ENCODE measurements around the gene CLNK. TPM values are rescaled to one million over a fixed set of nuclear protein-coding genes. Genes with fewer than 3 reads are reported as not detected.

The CLNK gene, protein sequence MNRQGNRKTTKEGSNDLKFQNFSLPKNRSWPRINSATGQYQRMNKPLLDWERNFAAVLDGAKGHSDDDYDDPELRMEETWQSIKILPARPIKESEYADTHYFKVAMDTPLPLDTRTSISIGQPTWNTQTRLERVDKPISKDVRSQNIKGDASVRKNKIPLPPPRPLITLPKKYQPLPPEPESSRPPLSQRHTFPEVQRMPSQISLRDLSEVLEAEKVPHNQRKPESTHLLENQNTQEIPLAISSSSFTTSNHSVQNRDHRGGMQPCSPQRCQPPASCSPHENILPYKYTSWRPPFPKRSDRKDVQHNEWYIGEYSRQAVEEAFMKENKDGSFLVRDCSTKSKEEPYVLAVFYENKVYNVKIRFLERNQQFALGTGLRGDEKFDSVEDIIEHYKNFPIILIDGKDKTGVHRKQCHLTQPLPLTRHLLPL
- total RNA-seq: under 0.01 TPM in 1 of 2 replicates, not detected in the other

DNA sequence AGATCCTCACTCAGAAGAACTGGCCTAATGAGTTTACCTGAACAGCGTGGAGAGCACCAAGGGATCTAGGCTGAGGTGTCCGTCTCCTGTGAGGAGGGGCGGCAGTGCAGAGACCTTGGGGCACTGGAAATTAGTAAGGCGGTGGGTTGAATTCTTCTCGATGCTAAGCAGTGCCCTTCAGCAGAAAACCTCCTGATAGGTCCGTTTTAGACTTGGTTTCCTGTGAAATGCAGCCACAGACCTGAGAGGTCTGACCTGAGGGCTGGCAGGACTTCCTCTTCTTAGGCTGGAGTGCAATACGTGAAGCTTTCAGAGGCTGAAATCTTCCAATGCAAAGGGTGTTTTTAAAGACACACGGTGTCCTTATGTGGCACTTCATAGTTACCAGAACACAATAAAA is at the start of gene CLNK:
Gene CLNK (minus strand): TSS at position 138 of the 400 bp plus-strand sequence. CDS start 16,899 bp downstream, outside the sequence.
- no peak for DNase-seq (ENCODE audit: extremely low read depth, low read depth, low spot score)

GRCh38 chr4:10733481-10734062 is 49.0 kb upstream of the CLNK start:
- no peak for DNase-seq (ENCODE audit: extremely low read depth, low read depth, low spot score)

- DNase-seq (ENCODE audit: extremely low read depth, low read depth, low spot score): no peak
Observed at GRCh38 chr4:10732914-10733415, 48.4 kb upstream of the CLNK start.

GRCh38 chr4:10732235-10732913 is 47.8 kb upstream of the CLNK start:
- DNase-seq (ENCODE audit: extremely low read depth, low read depth, low spot score): no peak

- DNase-seq (ENCODE audit: extremely low read depth, low read depth, low spot score): no peak
Observed at GRCh38 chr4:10731690-10732089, 47.1 kb upstream of the CLNK start.

DNA sequence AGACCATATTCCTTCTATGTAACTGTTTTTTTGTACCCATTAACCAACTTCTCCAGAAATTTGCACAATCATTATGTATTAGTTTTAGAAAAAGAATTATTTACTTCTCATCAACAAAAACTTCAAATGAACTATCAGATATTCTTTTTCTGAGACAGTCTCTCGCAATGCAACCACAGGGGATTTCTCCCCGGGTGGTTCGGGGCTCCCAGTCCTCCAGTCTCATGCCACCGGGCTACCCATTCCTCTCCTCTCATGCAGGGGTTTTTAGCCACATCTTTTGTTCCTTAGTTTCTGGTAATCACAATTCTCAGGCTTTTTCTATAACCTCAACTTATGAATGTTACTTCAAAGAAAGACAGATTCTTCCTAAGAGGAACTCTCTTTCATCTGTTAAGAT is 46.6 kb upstream of the CLNK start:
- no peak for DNase-seq (ENCODE audit: extremely low read depth, low read depth, low spot score)

GRCh38 chr4:10730590-10730989 is 46.0 kb upstream of the CLNK start:
- no peak for DNase-seq (ENCODE audit: extremely low read depth, low read depth, low spot score)

GRCh38 chr4:10730019-10730418 is 45.5 kb upstream of the CLNK start:
- no peak for DNase-seq (ENCODE audit: extremely low read depth, low read depth, low spot score)

GRCh38 chr4:10729366-10729765 is 44.8 kb upstream of the CLNK start:
- no peak for DNase-seq (ENCODE audit: extremely low read depth, low read depth, low spot score)

- DNase-seq (ENCODE audit: extremely low read depth, low read depth, low spot score): no peak
Observed at GRCh38 chr4:10728016-10728415, 43.4 kb upstream of the CLNK start.

DNA sequence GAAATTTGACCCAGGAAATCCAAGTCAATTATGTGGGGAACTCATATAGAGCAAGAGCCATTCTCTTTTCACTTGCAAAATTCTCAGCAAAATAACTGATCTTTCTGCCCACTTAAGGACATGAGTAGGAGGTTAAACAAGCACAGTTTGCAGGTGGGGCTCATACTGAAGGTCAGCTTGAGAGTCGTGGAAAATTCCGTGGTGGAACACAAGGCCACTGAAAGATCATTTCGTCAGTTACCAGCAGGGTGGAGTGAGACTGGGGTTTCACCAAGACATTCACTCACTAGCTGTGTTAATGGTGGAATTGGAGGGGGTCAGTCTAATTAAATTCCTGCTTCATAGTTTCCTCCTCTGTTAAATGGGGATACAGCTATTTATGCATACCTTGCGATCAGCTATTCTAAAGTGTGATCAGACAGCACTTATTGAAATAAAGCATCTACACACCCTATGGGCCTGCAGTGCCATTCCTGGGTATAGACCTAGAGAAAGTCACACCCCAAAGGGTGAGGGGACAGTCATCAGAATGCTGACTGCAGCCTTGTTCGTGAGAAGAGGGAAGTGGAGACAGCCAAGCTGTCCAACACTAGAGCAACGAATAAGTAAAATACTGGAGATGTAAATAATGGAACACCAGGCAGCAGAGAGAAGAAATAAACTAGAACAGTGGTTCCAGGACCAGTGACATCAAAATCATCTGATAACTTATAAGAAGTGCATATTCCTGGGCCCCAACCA is 42.7 kb upstream of the CLNK start:
- DNase-seq (ENCODE audit: extremely low read depth, low read depth, low spot score): no peak

GRCh38 chr4:10722957-10723356 is 38.4 kb upstream of the CLNK start:
- no peak for DNase-seq (ENCODE audit: extremely low read depth, low read depth, low spot score)

- DNase-seq (ENCODE audit: extremely low read depth, low read depth, low spot score): no peak
Observed at GRCh38 chr4:10721616-10722015, 37.0 kb upstream of the CLNK start.

DNA sequence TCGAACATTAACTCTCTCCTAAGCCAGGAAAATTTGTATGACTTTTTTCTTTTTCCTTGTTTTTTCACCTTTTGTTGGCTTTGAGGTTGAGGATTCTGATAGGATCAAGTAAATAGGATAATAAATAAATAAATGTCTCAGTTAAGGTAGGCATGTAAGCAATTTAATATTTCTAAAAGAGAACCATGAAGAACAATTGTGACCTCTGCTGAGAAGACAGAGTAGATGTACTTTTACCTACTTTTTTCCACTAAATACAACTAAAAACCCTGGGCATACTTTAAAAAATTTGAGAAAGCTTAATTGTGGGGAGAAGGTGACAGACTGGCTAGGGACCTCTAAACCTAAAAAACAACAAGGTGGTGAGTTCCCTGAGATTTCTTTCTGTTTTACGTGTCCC is 31.6 kb upstream of the CLNK start:
- no peak for DNase-seq (ENCODE audit: extremely low read depth, low read depth, low spot score)

DNA sequence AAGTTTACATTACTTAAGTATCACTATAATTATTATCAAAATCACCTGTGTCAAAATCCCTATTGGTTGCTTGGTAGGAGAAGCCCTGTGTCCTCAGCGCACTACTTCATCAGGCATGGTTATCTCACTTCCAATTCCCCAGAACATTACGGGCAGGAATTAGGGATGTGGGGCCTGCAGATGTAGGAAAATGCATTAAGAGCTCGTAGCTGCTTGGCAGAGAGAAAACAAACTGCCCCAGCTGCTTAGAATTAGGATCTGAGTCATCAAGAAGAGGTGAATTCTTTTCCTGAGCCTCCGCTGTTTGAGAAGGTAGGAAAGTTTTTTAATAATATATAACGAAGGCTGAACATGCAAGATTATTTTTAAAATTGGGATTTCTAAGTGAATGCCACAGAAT is 31.1 kb upstream of the CLNK start:
- no peak for DNase-seq (ENCODE audit: extremely low read depth, low read depth, low spot score)

GRCh38 chr4:10715135-10715534 is 30.6 kb upstream of the CLNK start:
- DNase-seq (ENCODE audit: extremely low read depth, low read depth, low spot score): no peak

DNA sequence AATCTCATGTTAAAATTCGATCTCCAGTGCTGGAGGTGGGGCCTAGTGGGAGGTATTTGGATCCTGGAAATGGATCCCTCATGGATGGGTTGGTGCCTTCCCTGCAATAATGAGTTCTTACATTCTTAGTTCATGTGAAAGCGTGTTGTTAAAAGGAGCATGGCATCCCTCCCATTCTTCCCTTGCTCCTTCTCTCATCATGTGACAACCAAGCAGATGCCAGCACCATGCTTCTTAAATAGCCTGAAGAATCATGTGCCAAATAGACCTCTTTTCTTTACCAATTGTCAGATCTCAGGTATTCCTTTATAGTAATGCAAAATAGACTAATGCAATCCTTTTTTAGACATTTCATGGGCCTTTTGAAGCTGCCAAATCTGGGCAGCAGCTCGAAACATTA is 29.0 kb upstream of the CLNK start:
- no peak for DNase-seq (ENCODE audit: extremely low read depth, low read depth, low spot score)

- no peak for DNase-seq (ENCODE audit: extremely low read depth, low read depth, low spot score)
Observed at GRCh38 chr4:10706236-10706635, 21.7 kb upstream of the CLNK start.

GRCh38 chr4:10704430-10704810 is 19.9 kb upstream of the CLNK start:
- DNase-seq (ENCODE audit: extremely low read depth, low read depth, low spot score): no peak

DNA sequence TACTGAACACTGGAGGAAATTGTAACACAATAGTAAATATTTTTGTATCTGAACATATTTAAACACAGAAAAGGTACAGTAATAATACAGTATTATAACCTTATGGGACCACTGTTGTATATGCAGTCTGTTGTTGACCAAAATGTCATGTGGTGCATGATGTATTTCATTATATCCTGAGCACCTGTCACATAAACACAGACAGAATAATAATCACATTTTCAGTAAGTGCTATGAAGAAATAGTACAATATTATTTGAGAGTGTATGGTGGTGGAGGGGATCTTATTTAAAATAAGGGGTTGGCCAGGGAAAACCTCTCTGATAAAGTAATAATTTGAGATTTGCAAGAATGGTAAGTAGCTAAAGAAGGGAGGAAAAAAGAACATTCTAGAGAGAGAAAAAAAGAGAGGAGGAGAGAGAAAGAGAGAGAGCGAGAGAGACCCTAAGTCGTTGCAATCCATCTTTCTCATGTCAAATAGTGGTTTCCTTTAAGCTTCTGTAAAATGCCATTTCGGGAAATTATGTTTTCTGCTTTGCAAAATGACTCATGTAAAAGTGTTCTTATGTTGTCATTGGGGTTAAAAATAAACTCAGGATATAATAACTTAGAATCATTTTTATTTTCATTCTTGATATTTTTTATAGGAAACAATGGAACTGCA is 19.3 kb upstream of the CLNK start:
- no peak for DNase-seq (ENCODE audit: extremely low read depth, low read depth, low spot score)
